Tibial nerve (tissue), 4 donors: ENCODE measurements around the gene SYK.

Source experiments
- CTCF ChIP-seq, 5 experiments: fragments of 200-600 bp in 3 of 5; fragments of 450-650 bp in 2 of 5; sonication (generic) in 3 of 5; IDR thresholded peaks; one replicate each; pipeline ENCODE4 v1.5.1; 2016 to 2019; ENCODE audit warnings: antibody characterized with exemption in 5 of 5, mild to moderate bottlenecking in 3 of 5, moderate library complexity in 2 of 5
- EP300 ChIP-seq, 2 donors: sonication (generic); formaldehyde crosslinking; IDR thresholded peaks; one replicate each; pipeline ENCODE4 v1.6.1; 2017; ENCODE audit warnings: antibody characterized with exemption in 2 of 2, mild to moderate bottlenecking in 1 of 2

DNA sequence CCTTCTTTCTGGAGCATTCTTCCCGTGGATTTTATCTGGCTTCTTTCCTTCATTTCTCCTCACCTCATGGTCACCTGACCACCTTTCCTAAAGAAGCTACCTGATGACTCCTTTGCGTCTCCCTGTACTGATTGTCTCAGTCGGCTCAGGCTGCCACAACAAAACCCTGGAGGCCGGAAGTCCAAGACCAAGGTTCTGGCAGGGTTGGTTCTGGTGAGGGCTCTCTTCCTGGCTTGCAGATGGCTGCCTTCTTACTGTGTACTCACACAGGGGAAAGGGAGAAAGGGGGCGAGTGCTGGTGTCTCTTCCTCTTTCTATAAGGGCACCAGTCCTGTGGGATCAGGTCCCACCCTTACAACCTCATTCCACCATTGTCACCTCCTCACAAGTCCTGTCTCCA lies 140.0 kb downstream of the SYK start:
- TF ChIP-seq CTCF (IDR thresholded peaks at IDR 0.05) (no peak), EP300 (IDR thresholded peaks at IDR 0.05) (no peak)
